Measurements from ENCODE around the gene EIF4G3.
"Not testable (repeated sequence)": the region's sequence is repeated elsewhere in the genome, so short reads cannot be mapped to it uniquely, and the experiment has no call there.

The EIF4G3 gene

GRCh38 chr1:20949871-20950590 lies 226.7 kb downstream of the EIF4G3 start:
- no peak overlapping the region for H3K4me3 Mint-ChIP-seq
- H3K36me3 Mint-ChIP-seq (ENCODE audit: low read depth) = peaks cover 25% of the 10 kb centered on the region
- no peaks in the 10 kb centered on the region for H3K27me3 Mint-ChIP-seq
- no peaks in the 10 kb centered on the region for H3K4me1 Mint-ChIP-seq (ENCODE audit: low read depth)
- no peak overlapping the region for H3K27ac Mint-ChIP-seq
- no peaks in the 10 kb centered on the region for H3K9me3 Mint-ChIP-seq

- no peaks in the 10 kb centered on the region for H3K9me3 Mint-ChIP-seq
- no peak overlapping the region for H3K27ac Mint-ChIP-seq
- peaks cover 19% of the 10 kb centered on the region for H3K36me3 Mint-ChIP-seq (ENCODE audit: low read depth)
- no peaks in the 10 kb centered on the region for H3K27me3 Mint-ChIP-seq
- H3K4me3 Mint-ChIP-seq = no peak overlapping the region
- no peaks in the 10 kb centered on the region for H3K4me1 Mint-ChIP-seq (ENCODE audit: low read depth)
These were observed 228.6 kb downstream of the EIF4G3 start for GRCh38 chr1:20948101-20948500.

- Mint-ChIP-seq H3K4me3 (no peak overlapping the region), H3K27ac (no peak overlapping the region), H3K4me1 (ENCODE audit: low read depth) (no peaks in the 10 kb centered on the region), H3K9me3 (no peaks in the 10 kb centered on the region), H3K36me3 (ENCODE audit: low read depth) (peaks cover 19% of the 10 kb centered on the region), H3K27me3 (no peaks in the 10 kb centered on the region)
These were observed 229.3 kb downstream of the EIF4G3 start for GRCh38 chr1:20947409-20947808.

- Mint-ChIP-seq H3K4me1 (ENCODE audit: low read depth) (peaks cover 25% of the 10 kb centered on the region), H3K27ac (no peak overlapping the region), H3K27me3 (no peaks in the 10 kb centered on the region), H3K4me3 (no peak overlapping the region), H3K9me3 (no peaks in the 10 kb centered on the region), H3K36me3 (ENCODE audit: low read depth) (peaks cover 52% of the 10 kb centered on the region)
These were observed 240.1 kb downstream of the EIF4G3 start for GRCh38 chr1:20936621-20937020.

- H3K4me1 Mint-ChIP-seq (ENCODE audit: low read depth) = peaks cover 29% of the 10 kb centered on the region
These were observed 240.5 kb downstream of the EIF4G3 start for GRCh38 chr1:20936216-20936615.

GRCh38 chr1:20935717-20936116 lies 241.0 kb downstream of the EIF4G3 start:
- Mint-ChIP-seq H3K4me3 (no peak overlapping the region), H3K27me3 (no peaks in the 10 kb centered on the region), H3K36me3 (ENCODE audit: low read depth) (peaks cover 52% of the 10 kb centered on the region), H3K4me1 (ENCODE audit: low read depth) (peaks cover 34% of the 10 kb centered on the region), H3K9me3 (no peaks in the 10 kb centered on the region), H3K27ac (no peak overlapping the region)

More at GRCh38 chr1:20936216-20936615, 240.5 kb downstream of the EIF4G3 start:
- Mint-ChIP-seq H3K4me3 (no peak overlapping the region), H3K27ac (no peak overlapping the region), H3K9me3 (no peaks in the 10 kb centered on the region), H3K36me3 (ENCODE audit: low read depth) (peaks cover 52% of the 10 kb centered on the region), H3K27me3 (no peaks in the 10 kb centered on the region)

GRCh38 chr1:20932437-20932977 lies 244.2 kb downstream of the EIF4G3 start:
- peaks cover 35% of the 10 kb centered on the region for H3K4me1 Mint-ChIP-seq (ENCODE audit: low read depth)
- peak overlapping the region; percentile 85 for H3K27ac Mint-ChIP-seq
- peaks cover 57% of the 10 kb centered on the region for H3K36me3 Mint-ChIP-seq (ENCODE audit: low read depth)
- no peaks in the 10 kb centered on the region for H3K27me3 Mint-ChIP-seq
- no peaks in the 10 kb centered on the region for H3K9me3 Mint-ChIP-seq
- peak overlapping the region; percentile 40 for H3K4me3 Mint-ChIP-seq

GRCh38 chr1:20931930-20932436 lies 244.7 kb downstream of the EIF4G3 start:
- H3K36me3 Mint-ChIP-seq (ENCODE audit: low read depth) = peaks cover 57% of the 10 kb centered on the region
- H3K27ac Mint-ChIP-seq = peak overlapping the region; percentile 85
- H3K27me3 Mint-ChIP-seq = no peaks in the 10 kb centered on the region
- peak overlapping the region; percentile 14 for H3K4me3 Mint-ChIP-seq
- H3K4me1 Mint-ChIP-seq (ENCODE audit: low read depth) = peaks cover 35% of the 10 kb centered on the region
- H3K9me3 Mint-ChIP-seq = no peaks in the 10 kb centered on the region

- Mint-ChIP-seq H3K36me3 (ENCODE audit: low read depth) (peaks cover 51% of the 10 kb centered on the region), H3K27ac (no peak overlapping the region), H3K9me3 (no peaks in the 10 kb centered on the region), H3K4me3 (no peak overlapping the region), H3K27me3 (no peaks in the 10 kb centered on the region), H3K4me1 (ENCODE audit: low read depth) (peaks cover 35% of the 10 kb centered on the region)
These were observed 246.3 kb downstream of the EIF4G3 start for GRCh38 chr1:20930427-20930826.

- no peak overlapping the region for H3K27ac Mint-ChIP-seq
- H3K27me3 Mint-ChIP-seq = no peaks in the 10 kb centered on the region
- no peaks in the 10 kb centered on the region for H3K9me3 Mint-ChIP-seq
- peaks cover 25% of the 10 kb centered on the region for H3K4me1 Mint-ChIP-seq (ENCODE audit: low read depth)
- H3K36me3 Mint-ChIP-seq (ENCODE audit: low read depth) = peaks cover 39% of the 10 kb centered on the region
- no peak overlapping the region for H3K4me3 Mint-ChIP-seq
These were observed 248.6 kb downstream of the EIF4G3 start for GRCh38 chr1:20928146-20928545.

GRCh38 chr1:20921285-20921684 lies 255.4 kb downstream of the EIF4G3 start:
- Mint-ChIP-seq H3K4me1 (ENCODE audit: low read depth) (no peaks in the 10 kb centered on the region), H3K36me3 (ENCODE audit: low read depth) (no peaks in the 10 kb centered on the region), H3K4me3 (no peak overlapping the region), H3K27ac (no peak overlapping the region), H3K27me3 (no peaks in the 10 kb centered on the region), H3K9me3 (no peaks in the 10 kb centered on the region)

GRCh38 chr1:20913242-20913641 lies 263.5 kb downstream of the EIF4G3 start:
- H3K27me3 Mint-ChIP-seq = no peaks in the 10 kb centered on the region
- H3K4me1 Mint-ChIP-seq (ENCODE audit: low read depth) = no peaks in the 10 kb centered on the region
- H3K27ac Mint-ChIP-seq = no peak overlapping the region
- peaks cover 24% of the 10 kb centered on the region for H3K36me3 Mint-ChIP-seq (ENCODE audit: low read depth)
- no peaks in the 10 kb centered on the region for H3K9me3 Mint-ChIP-seq
- H3K4me3 Mint-ChIP-seq = no peak overlapping the region

GRCh38 chr1:20907526-20907925 lies 269.2 kb downstream of the EIF4G3 start:
- H3K4me1 Mint-ChIP-seq (ENCODE audit: low read depth); H3K27me3 Mint-ChIP-seq; H3K9me3 Mint-ChIP-seq; H3K27ac Mint-ChIP-seq; H3K4me3 Mint-ChIP-seq: not testable (repeated sequence)
- H3K36me3 Mint-ChIP-seq (ENCODE audit: low read depth) = peaks cover 22% of the 10 kb centered on the region

GRCh38 chr1:20903437-20903836 lies 273.3 kb downstream of the EIF4G3 start:
- H3K9me3 Mint-ChIP-seq = no peaks in the 10 kb centered on the region
- no peaks in the 10 kb centered on the region for H3K4me1 Mint-ChIP-seq (ENCODE audit: low read depth)
- no peaks in the 10 kb centered on the region for H3K27me3 Mint-ChIP-seq
- H3K4me3 Mint-ChIP-seq = no peak overlapping the region
- H3K27ac Mint-ChIP-seq = no peak overlapping the region
- peaks cover 27% of the 10 kb centered on the region for H3K36me3 Mint-ChIP-seq (ENCODE audit: low read depth)

GRCh38 chr1:20900056-20900455 lies 276.6 kb downstream of the EIF4G3 start:
- no peaks in the 10 kb centered on the region for H3K27me3 Mint-ChIP-seq
- peaks cover 17% of the 10 kb centered on the region for H3K36me3 Mint-ChIP-seq (ENCODE audit: low read depth)
- no peaks in the 10 kb centered on the region for H3K4me1 Mint-ChIP-seq (ENCODE audit: low read depth)
- no peak overlapping the region for H3K27ac Mint-ChIP-seq
- H3K9me3 Mint-ChIP-seq = no peaks in the 10 kb centered on the region
- H3K4me3 Mint-ChIP-seq = no peak overlapping the region

All from stimulated activated naive CD8-positive, alpha-beta T cell treated with anti-CD3 and anti-CD28 coated beads, Interleukin-15, Interleukin-2, amounts not matched to agents 100 ng/mL and 50 ng/mL, for 24 hours (primary cell).